ENCODE measurements around the gene SUPT5H.

SUPT5H gene

GRCh38 chr19:39500543-39500942 lies 55.2 kb downstream of the SUPT5H start:
- TF ChIP-seq GATA3 (IDR thresholded peaks at IDR 0.05; ENCODE audit: low read depth, low read length) (no peak), GATA2 (IDR thresholded peaks at IDR 0.05; ENCODE audit: low read depth, low read length) (no peak)

DNA sequence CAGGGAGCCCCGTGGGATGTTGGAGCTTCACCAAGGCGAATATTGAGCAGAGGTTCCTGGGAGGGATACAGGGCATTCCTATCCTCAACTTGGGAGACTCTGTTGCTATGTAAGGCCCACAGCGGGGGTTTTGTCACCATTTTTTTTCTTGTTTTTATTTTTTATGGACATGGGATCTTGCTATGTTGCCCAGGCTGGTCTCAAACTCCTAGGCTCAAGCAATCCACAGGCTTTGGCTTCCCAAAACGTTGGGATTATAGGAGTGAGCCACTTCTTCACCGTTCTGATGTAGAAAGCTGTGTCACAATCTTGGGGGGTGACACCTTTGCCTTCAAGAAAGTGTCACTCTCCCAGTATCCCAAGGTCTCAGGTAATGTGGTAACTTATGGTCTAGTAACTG lies 56.0 kb downstream of the SUPT5H start:
- TF ChIP-seq GATA3 (IDR thresholded peaks at IDR 0.05; ENCODE audit: low read depth, low read length) (no peak), GATA2 (IDR thresholded peaks at IDR 0.05; ENCODE audit: low read depth, low read length) (no peak)

DNA sequence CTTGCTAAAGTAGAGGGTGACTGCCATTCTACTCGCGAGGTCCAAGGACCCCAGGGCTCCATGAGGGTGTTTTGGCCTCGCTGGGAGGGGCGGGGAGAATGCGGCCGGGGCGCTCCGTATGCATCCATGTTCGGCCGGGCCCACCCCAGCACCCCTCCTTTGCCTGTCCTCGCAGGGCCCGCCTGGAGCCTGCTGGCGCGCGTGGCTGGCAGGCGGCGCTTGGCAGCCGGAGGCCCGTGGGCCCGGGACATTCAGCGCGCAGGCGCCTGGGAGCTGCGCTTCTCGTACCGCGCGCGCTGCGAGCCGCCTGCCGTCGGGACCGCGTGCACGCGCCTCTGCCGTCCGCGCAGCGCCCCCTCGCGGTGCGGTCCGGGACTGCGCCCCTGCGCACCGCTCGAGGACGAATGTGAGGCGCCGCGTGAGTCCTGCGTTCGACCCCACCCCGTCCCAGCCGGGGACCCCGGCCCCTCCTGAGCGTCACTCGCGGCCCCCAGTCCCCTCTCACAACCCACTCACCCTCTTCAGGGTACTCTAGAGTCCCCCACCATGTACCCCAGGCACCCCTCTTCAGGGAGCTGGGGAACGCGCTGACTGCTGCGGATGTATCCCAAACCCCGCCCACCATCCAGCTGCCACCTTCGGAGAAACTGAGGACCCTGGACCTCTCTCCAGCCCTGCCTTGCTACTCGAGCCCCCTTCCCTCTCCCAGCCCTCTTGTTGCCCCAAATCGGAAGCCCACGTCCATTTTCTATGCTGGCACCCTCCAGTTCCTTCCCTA lies 57.4 kb downstream of the SUPT5H start:
- TF ChIP-seq GATA2 (IDR thresholded peaks at IDR 0.05; ENCODE audit: low read depth, low read length) (no peak), GATA3 (IDR thresholded peaks at IDR 0.05; ENCODE audit: low read depth, low read length) (no peak)

DNA sequence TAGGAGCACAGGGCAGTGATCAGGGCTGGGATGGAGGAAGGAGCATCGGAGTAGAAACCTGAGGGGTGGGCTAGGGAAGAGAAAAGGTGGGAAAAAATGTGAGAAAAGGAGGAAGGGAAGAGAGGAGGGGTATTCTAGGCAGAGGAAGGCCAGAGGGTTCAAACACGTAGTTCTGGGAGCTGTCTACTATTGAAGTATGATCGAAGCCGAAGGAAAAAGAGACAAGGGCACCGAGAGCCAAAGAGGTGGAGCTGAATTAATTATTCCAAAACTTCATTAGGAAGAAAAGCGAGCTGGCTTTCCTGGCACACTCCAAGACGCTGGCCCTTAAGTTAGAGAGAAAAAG lies 61.2 kb downstream of the SUPT5H start:
- TF ChIP-seq GATA2 (IDR thresholded peaks at IDR 0.05; ENCODE audit: low read depth, low read length) (no peak), GATA3 (IDR thresholded peaks at IDR 0.05; ENCODE audit: low read depth, low read length) (no peak)

GRCh38 chr19:39506944-39507714 lies 61.7 kb downstream of the SUPT5H start:
- no peak for TF ChIP-seq GATA2 (IDR thresholded peaks at IDR 0.05; ENCODE audit: low read depth, low read length)
- no peak for TF ChIP-seq GATA3 (IDR thresholded peaks at IDR 0.05; ENCODE audit: low read depth, low read length)

DNA sequence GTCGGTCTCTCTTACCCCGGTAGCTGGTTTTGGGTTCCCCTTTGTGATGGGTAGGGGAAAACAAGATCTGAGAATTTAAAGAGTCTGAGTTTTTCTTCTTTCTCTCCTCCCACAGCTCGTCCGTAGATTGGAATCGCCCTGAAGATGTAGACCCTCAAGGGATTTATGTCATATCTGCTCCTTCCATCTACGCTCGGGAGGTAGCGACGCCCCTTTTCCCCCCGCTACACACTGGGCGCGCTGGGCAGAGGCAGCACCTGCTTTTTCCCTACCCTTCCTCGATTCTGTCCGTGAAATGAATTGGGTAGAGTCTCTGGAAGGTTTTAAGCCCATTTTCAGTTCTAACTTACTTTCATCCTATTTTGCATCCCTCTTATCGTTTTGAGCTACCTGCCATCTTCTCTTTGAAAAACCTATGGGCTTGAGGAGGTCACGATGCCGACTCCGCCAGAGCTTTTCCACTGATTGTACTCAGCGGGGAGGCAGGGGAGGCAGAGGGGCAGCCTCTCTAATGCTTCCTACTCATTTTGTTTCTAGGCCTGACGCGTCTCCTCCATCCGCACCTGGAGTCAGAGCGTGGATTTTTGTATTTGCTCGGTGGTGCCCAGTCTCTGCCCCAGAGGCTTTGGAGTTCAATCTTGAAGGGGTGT lies 62.5 kb downstream of the SUPT5H start:
- no peak for TF ChIP-seq GATA3 (IDR thresholded peaks at IDR 0.05; ENCODE audit: low read depth, low read length)
- TF ChIP-seq GATA2 (IDR thresholded peaks at IDR 0.05; ENCODE audit: low read depth, low read length), result peak; percentile 64; the same call in 1 of the 2 replicates

GRCh38 chr19:39508629-39509028 lies 63.2 kb downstream of the SUPT5H start:
- TF ChIP-seq GATA3 (IDR thresholded peaks at IDR 0.05; ENCODE audit: low read depth, low read length) (no peak), GATA2 (IDR thresholded peaks at IDR 0.05; ENCODE audit: low read depth, low read length) (no peak)

DNA sequence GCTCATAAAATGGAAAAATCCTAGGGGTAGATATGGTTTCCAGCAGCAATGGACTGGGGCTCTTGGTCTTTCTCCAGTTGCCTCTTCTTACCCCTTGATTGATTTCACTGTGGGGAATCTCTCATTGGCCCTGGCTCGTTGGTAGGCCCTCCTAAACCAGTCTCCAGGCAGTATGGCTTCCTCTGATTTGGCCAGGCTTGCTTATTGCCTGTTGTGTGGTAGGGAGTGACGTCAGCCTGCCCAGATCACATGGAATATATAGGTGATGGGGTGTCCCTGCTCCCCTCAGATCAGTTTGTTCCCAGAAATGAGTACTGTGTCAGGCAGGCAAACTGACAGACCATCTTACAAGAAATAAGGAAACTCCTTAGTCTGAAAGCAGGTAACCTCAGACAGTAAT lies 63.9 kb downstream of the SUPT5H start:
- TF ChIP-seq GATA3 (IDR thresholded peaks at IDR 0.05; ENCODE audit: low read depth, low read length) (no peak), GATA2 (IDR thresholded peaks at IDR 0.05; ENCODE audit: low read depth, low read length) (no peak)

GRCh38 chr19:39512988-39513387 lies 67.6 kb downstream of the SUPT5H start:
- TF ChIP-seq GATA2 (IDR thresholded peaks at IDR 0.05; ENCODE audit: low read depth, low read length), result no peak
- no peak for TF ChIP-seq GATA3 (IDR thresholded peaks at IDR 0.05; ENCODE audit: low read depth, low read length)

- TF ChIP-seq GATA2 (IDR thresholded peaks at IDR 0.05; ENCODE audit: low read depth, low read length) (no peak), GATA3 (IDR thresholded peaks at IDR 0.05; ENCODE audit: low read depth, low read length) (no peak)
Measured at GRCh38 chr19:39514840-39515550, 69.6 kb downstream of the SUPT5H start, which contains the start of gene SELENOV. SELENOV (plus strand) TSS chr19:39515139; CDS start chr19:39515213, 74 bp downstream.

- TF ChIP-seq GATA2 (IDR thresholded peaks at IDR 0.05; ENCODE audit: low read depth, low read length), result no peak
- TF ChIP-seq GATA3 (IDR thresholded peaks at IDR 0.05; ENCODE audit: low read depth, low read length), result no peak
Measured at GRCh38 chr19:39515551-39516191, 70.3 kb downstream of the SUPT5H start.

DNA sequence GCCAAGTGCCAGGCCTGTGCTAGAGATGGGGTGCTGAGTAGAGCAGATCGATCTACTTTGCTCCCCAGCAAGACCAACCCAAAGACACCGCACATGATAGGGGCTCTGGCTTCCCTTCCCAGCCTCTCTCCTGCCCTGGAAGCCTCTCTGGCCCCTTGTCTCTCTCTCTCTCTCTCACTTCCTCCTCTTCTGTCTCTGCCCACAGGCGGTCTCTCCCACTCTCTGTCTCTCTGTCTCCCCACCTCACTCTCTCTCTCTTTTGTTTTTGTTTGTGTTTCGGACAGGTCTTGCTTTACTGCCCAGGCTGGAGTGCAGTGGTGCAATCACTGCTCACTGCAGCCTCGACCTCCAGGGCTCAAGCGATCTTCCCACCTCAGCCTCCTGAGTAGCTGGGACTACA lies 70.9 kb downstream of the SUPT5H start:
- TF ChIP-seq GATA2 (IDR thresholded peaks at IDR 0.05; ENCODE audit: low read depth, low read length) (no peak), GATA3 (IDR thresholded peaks at IDR 0.05; ENCODE audit: low read depth, low read length) (no peak)

DNA sequence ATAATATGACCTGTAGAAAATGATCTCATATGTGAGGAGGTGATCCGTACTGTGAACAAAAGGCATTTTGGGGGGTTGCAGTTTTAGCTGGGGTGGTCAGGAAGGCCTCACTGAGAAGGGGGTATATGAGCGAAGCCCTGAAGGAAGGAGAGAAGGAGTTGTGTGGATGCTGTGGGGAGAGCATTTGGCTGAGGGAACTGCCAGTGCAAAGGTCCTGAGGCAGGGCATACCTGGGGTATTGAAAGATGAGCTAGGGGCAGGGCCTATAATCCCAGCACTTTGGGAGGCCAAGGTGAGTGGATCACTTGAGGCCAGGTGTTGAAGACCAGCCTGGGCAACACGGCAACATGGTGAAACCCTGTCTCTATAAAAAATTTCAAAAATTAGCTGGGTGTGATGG lies 72.0 kb downstream of the SUPT5H start:
- TF ChIP-seq GATA3 (IDR thresholded peaks at IDR 0.05; ENCODE audit: low read depth, low read length), result no peak
- no peak for TF ChIP-seq GATA2 (IDR thresholded peaks at IDR 0.05; ENCODE audit: low read depth, low read length)

Data from SH-SY5Y (cell line).